ENCODE measurements around the gene PLEKHA1.

The PLEKHA1 gene

DNA sequence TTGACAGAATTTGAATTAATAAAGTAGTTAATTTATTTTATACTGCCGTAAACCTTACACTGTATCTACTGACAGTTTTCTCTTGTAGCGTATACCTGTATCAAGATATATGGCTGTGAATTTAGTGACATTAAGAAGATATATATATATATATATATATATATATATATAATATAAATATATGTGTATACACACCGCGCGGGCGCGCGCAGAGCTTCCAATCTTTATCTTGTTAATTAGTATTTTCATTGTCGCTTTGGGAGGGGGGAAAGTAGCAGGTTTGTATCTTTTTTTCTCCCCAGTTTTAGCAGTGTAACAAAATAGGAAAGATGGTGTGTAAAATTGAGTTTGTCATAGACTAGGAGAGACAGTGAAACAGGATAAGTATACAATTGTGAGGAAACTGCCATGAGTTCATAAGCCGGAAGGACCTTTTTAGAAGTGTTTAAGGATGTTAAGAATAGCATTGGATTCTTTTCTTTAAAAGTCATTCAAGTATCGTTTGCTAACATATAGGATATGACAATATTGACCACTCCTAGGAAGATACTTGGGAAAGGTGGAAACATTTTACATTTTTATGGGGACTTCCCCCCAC, 2.0 kb downstream of the PLEKHA1 start:
- no peaks in the 10 kb centered on the region for H3K4me1 ChIP-seq (ENCODE audit: control insufficient read depth, insufficient read depth, low read length)
- no CpG with 5 or more reads among the region's 11 CpGs for WGBS (ENCODE audit: insufficient coverage, insufficient read length)
- DNase-seq (ENCODE audit: low read depth, low spot score) = no peak
- H3K27me3 ChIP-seq (ENCODE audit: control insufficient read depth, insufficient read depth, low read length) = peaks cover 2% of the 10 kb centered on the region; the same call in 1 of the 2 replicates
- no peak overlapping the region for H3K4me3 ChIP-seq (ENCODE audit: low read length)
- no peaks in the 10 kb centered on the region for H3K36me3 ChIP-seq (ENCODE audit: control insufficient read depth, insufficient read depth, low read length)
- no peak overlapping the region for H3K27ac ChIP-seq (ENCODE audit: low read length)
- H3K9me3 ChIP-seq (ENCODE audit: control insufficient read depth, insufficient read depth, low read length) = no peaks in the 10 kb centered on the region

DNA sequence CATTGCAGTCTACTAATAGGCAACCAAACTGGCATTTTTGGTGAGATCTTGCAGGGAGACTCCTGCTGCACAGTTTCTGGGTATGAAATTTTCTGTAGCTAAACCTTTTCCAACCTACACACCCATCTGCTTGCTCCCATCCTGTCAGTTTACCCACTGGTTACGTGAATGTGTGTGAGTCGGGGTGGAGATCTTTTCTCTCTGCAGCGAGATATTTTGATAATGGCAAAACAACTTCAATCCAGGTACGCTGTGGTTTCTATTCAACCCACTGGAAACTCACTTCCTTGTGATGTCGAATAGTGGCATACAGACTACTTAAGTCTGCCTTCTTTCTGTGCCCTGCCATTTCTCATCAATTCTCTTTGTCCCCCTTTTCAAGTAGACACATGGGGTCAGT, 4.5 kb downstream of the PLEKHA1 start:
- H3K4me3 ChIP-seq (ENCODE audit: low read length) = no peak overlapping the region
- no CpG with 5 or more reads among the region's 5 CpGs for WGBS (ENCODE audit: insufficient coverage, insufficient read length)
- H3K36me3 ChIP-seq (ENCODE audit: control insufficient read depth, insufficient read depth, low read length) = no peaks in the 10 kb centered on the region
- H3K27me3 ChIP-seq (ENCODE audit: control insufficient read depth, insufficient read depth, low read length) = no peaks in the 10 kb centered on the region
- H3K9me3 ChIP-seq (ENCODE audit: control insufficient read depth, insufficient read depth, low read length) = no peaks in the 10 kb centered on the region
- no peak overlapping the region for H3K27ac ChIP-seq (ENCODE audit: low read length)
- no peak for DNase-seq (ENCODE audit: low read depth, low spot score)
- no peaks in the 10 kb centered on the region for H3K4me1 ChIP-seq (ENCODE audit: control insufficient read depth, insufficient read depth, low read length)

DNA sequence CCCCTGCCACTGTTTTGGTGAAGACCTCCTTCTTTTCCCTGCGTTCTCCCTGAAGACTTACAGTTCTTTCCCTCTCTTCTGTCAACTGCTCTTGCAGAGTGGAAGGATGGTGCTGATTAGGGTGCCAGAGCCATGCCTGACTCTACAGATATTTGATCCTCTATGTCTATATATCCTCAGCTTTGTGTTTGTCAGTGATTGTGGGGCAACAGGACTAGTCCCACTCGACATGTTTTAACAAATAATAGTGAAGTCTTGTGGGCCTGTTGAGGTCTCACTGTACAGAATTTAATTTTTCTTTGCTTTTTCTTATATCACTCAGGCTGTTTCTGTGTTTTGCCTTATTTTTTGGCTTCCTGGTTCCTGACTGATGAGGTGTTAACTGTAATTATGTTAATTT, 5.0 kb downstream of the PLEKHA1 start:
- DNase-seq (ENCODE audit: low read depth, low spot score) = no peak
- Histone ChIP-seq H3K9me3 (ENCODE audit: control insufficient read depth, insufficient read depth, low read length) (no peaks in the 10 kb centered on the region), H3K27ac (ENCODE audit: low read length) (no peak overlapping the region), H3K4me1 (ENCODE audit: control insufficient read depth, insufficient read depth, low read length) (no peaks in the 10 kb centered on the region), H3K4me3 (ENCODE audit: low read length) (no peak overlapping the region), H3K36me3 (ENCODE audit: control insufficient read depth, insufficient read depth, low read length) (no peaks in the 10 kb centered on the region), H3K27me3 (ENCODE audit: control insufficient read depth, insufficient read depth, low read length) (no peaks in the 10 kb centered on the region)
- no CpG with 5 or more reads among the region's 2 CpGs for WGBS (ENCODE audit: insufficient coverage, insufficient read length)

DNA sequence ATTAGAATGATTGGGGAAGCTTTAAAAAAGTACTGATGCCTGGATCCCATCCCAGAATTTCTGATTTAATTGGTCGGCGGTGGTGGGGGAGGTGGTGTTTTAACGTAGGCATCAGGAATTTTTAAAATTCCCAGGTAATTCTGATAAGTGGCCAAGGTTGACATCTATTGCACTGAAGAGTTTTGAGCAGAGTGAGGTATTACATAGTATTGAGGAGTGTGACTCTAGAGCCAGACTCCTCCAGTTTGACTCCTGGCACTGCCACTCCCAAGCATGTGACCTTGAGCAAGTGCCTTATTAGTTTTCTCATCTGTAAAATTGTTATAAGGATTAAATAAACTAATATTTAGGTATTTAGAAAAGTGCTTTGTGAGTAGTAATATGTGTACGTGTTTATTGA, 6.2 kb downstream of the PLEKHA1 start:
- Histone ChIP-seq H3K36me3 (ENCODE audit: control insufficient read depth, insufficient read depth, low read length) (no peaks in the 10 kb centered on the region), H3K4me3 (ENCODE audit: low read length) (no peak overlapping the region), H3K27ac (ENCODE audit: low read length) (no peak overlapping the region), H3K4me1 (ENCODE audit: control insufficient read depth, insufficient read depth, low read length) (no peaks in the 10 kb centered on the region), H3K9me3 (ENCODE audit: control insufficient read depth, insufficient read depth, low read length) (no peaks in the 10 kb centered on the region), H3K27me3 (ENCODE audit: control insufficient read depth, insufficient read depth, low read length) (no peaks in the 10 kb centered on the region)
- DNase-seq (ENCODE audit: low read depth, low spot score) = no peak
- WGBS (ENCODE audit: insufficient coverage, insufficient read length) = 100% methylated on average over 1 of the region's 4 CpGs

DNA sequence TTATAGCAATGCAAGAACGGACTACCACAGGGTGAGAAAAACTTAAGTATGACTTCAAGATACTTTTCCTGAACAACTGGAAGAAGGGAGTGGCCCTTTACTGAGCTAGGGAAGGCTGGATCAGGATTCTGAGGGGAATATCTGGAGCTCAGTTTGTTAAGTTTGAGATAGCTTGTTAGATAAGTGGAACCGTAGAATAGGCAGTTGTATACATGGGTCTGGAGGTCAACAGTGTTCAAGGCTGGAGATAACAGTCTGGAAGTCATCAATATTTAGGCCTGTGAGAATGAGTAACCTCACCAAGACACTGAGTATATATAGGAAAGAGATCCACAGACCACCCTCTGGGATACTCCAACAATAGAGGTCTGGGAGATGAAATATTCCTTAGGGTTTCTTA, 7.2 kb downstream of the PLEKHA1 start:
- H3K4me3 ChIP-seq (ENCODE audit: low read length) = no peak overlapping the region
- no peak for DNase-seq (ENCODE audit: low read depth, low spot score)
- H3K27ac ChIP-seq (ENCODE audit: low read length) = no peak overlapping the region
- H3K4me1 ChIP-seq (ENCODE audit: control insufficient read depth, insufficient read depth, low read length) = no peaks in the 10 kb centered on the region
- no CpG with 5 or more reads among the region's 2 CpGs for WGBS (ENCODE audit: insufficient coverage, insufficient read length)
- no peaks in the 10 kb centered on the region for H3K36me3 ChIP-seq (ENCODE audit: control insufficient read depth, insufficient read depth, low read length)
- H3K27me3 ChIP-seq (ENCODE audit: control insufficient read depth, insufficient read depth, low read length) = no peaks in the 10 kb centered on the region
- no peaks in the 10 kb centered on the region for H3K9me3 ChIP-seq (ENCODE audit: control insufficient read depth, insufficient read depth, low read length)

DNA sequence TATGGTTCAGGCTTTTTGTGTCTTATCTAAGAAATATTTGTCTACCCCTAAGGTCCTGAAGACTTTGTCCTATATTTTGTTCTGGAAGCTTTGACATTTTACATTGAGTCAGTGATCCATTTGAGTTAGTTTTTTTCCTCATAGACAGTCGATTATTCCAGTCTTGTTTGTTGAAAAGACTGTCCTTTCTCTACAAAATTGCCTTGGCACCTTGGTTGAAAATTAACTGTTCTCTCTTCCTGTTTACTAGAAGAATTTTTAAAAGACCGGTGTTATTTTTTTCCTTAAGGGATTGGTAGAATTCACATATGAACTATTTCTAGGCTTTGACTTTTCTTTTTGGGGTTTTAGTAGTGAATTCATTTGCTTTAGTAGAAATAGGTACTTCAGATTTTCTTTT, 12.0 kb downstream of the PLEKHA1 start:
- H3K4me1 ChIP-seq (ENCODE audit: control insufficient read depth, insufficient read depth, low read length) = no peaks in the 10 kb centered on the region
- WGBS (ENCODE audit: insufficient coverage, insufficient read length) = no CpG with 5 or more reads among the region's 2 CpGs
- no peak for DNase-seq (ENCODE audit: low read depth, low spot score)
- H3K4me3 ChIP-seq (ENCODE audit: low read length) = no peak overlapping the region
- H3K27ac ChIP-seq (ENCODE audit: low read length) = no peak overlapping the region
- H3K9me3 ChIP-seq (ENCODE audit: control insufficient read depth, insufficient read depth, low read length) = no peaks in the 10 kb centered on the region
- H3K27me3 ChIP-seq (ENCODE audit: control insufficient read depth, insufficient read depth, low read length) = no peaks in the 10 kb centered on the region
- H3K36me3 ChIP-seq (ENCODE audit: control insufficient read depth, insufficient read depth, low read length) = no peaks in the 10 kb centered on the region

DNA sequence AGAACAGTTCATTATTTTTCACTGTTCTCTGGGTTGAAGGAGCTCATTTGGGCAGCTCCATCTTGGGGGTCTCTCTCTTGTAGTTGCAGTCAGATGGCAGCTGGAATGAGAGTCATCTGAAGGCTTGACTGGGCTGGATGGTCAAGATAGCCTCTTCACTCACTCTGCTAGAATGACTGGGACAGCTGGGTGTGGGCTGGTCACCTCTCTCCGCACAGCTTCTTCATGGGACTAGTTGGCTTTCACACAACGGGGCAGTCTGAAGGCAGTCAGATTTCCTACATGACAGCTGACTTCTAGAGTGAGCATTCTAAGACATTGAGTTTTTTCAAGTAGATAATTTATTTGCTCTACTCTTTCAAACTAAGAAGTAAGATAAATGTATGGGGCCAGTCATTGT, 13.1 kb downstream of the PLEKHA1 start:
- no peaks in the 10 kb centered on the region for H3K36me3 ChIP-seq (ENCODE audit: control insufficient read depth, insufficient read depth, low read length)
- no peaks in the 10 kb centered on the region for H3K27me3 ChIP-seq (ENCODE audit: control insufficient read depth, insufficient read depth, low read length)
- no peaks in the 10 kb centered on the region for H3K9me3 ChIP-seq (ENCODE audit: control insufficient read depth, insufficient read depth, low read length)
- WGBS (ENCODE audit: insufficient coverage, insufficient read length) = no CpG with 5 or more reads among the region's 2 CpGs
- DNase-seq (ENCODE audit: low read depth, low spot score) = no peak
- H3K4me1 ChIP-seq (ENCODE audit: control insufficient read depth, insufficient read depth, low read length) = no peaks in the 10 kb centered on the region
- H3K4me3 ChIP-seq (ENCODE audit: low read length) = no peak overlapping the region
- H3K27ac ChIP-seq (ENCODE audit: low read length) = no peak overlapping the region

DNA sequence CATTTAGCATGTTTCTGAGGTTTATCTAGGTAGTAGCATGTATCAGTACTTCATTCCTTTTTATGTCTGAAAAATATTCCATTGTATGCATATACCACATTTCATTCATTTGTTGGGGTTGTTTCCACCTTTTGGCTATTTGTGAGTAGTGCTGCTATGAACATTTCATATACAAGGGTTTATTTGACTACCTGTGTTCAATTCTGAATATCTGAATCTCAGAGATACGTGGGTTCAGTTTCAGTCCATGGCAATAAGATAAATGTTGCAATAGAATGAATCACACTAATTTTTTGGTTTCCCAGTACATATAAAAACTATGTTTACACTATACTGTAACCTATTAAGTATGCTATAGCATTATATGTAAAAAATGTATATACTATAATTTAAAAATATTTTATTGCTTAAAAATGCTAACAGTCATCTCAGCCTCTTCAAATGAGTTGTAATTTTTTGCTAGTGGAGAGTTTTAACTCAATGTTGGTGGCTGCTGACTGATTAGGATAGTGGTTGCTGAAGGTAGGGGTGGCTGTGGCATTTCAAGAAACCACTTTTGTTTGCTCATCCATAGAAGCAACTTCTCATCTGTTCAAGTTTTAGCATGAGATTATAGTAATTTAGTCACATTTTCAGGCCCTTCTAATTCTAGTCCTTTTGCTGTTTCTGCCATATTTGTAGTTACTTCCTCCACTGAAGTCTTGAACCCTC, 13.9 kb downstream of the PLEKHA1 start:
- Histone ChIP-seq H3K9me3 (ENCODE audit: control insufficient read depth, insufficient read depth, low read length) (no peaks in the 10 kb centered on the region), H3K27ac (ENCODE audit: low read length) (no peak overlapping the region), H3K4me1 (ENCODE audit: control insufficient read depth, insufficient read depth, low read length) (no peaks in the 10 kb centered on the region), H3K36me3 (ENCODE audit: control insufficient read depth, insufficient read depth, low read length) (no peaks in the 10 kb centered on the region), H3K27me3 (ENCODE audit: control insufficient read depth, insufficient read depth, low read length) (no peaks in the 10 kb centered on the region), H3K4me3 (ENCODE audit: low read length) (no peak overlapping the region)
- no CpG with 5 or more reads among the region's 1 CpG for WGBS (ENCODE audit: insufficient coverage, insufficient read length)
- DNase-seq (ENCODE audit: low read depth, low spot score) = no peak

DNA sequence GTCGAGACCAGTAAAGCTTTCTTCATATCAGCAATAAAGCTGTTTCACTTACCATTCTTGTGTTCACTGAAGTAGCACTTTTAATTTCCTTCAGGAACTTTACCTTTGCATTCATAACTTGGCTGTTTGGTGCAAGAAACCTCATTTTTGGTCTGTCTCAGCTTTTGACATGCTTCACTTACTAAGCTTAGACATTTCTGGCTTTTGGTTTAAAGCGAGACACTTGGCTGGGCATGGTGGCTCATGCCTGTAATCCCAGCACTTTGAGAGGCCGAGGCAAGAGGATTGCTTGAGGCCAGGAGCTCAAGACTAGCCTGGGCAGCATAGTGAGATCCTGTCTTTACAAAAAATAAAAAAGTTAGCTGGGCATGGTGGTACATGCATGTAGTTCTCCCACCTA, 15.8 kb downstream of the PLEKHA1 start:
- H3K9me3 ChIP-seq (ENCODE audit: control insufficient read depth, insufficient read depth, low read length) = no peaks in the 10 kb centered on the region
- H3K4me1 ChIP-seq (ENCODE audit: control insufficient read depth, insufficient read depth, low read length) = no peaks in the 10 kb centered on the region
- no peak overlapping the region for H3K4me3 ChIP-seq (ENCODE audit: low read length)
- H3K36me3 ChIP-seq (ENCODE audit: control insufficient read depth, insufficient read depth, low read length) = no peaks in the 10 kb centered on the region
- DNase-seq (ENCODE audit: low read depth, low spot score) = no peak
- no peak overlapping the region for H3K27ac ChIP-seq (ENCODE audit: low read length)
- no peaks in the 10 kb centered on the region for H3K27me3 ChIP-seq (ENCODE audit: control insufficient read depth, insufficient read depth, low read length)
- WGBS (ENCODE audit: insufficient coverage, insufficient read length) = no CpG with 5 or more reads among the region's 3 CpGs

DNA sequence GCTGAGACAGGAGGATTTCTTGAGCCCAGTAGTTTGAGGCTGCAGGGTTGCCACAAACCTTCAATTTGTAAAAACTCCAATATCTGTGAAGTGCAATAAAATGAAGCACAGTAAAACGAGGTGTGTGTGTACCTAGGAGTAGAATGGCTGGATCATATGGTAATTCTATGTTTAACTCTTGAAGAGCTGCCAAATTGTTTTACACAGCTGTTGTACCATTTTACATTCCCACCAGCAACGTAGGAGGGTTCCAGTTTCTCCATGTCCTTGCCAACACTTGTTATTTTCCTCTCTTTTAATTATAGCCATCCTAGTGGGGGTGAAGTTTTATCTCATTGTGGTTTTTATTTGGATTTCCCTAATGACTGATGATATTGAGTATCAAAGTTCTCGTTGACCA, 16.2 kb downstream of the PLEKHA1 start:
- Histone ChIP-seq H3K4me1 (ENCODE audit: control insufficient read depth, insufficient read depth, low read length) (no peaks in the 10 kb centered on the region), H3K27ac (ENCODE audit: low read length) (no peak overlapping the region), H3K27me3 (ENCODE audit: control insufficient read depth, insufficient read depth, low read length) (no peaks in the 10 kb centered on the region), H3K4me3 (ENCODE audit: low read length) (no peak overlapping the region), H3K9me3 (ENCODE audit: control insufficient read depth, insufficient read depth, low read length) (no peaks in the 10 kb centered on the region), H3K36me3 (ENCODE audit: control insufficient read depth, insufficient read depth, low read length) (no peaks in the 10 kb centered on the region)
- WGBS (ENCODE audit: insufficient coverage, insufficient read length) = no CpG with 5 or more reads among the region's 3 CpGs
- no peak for DNase-seq (ENCODE audit: low read depth, low spot score)

DNA sequence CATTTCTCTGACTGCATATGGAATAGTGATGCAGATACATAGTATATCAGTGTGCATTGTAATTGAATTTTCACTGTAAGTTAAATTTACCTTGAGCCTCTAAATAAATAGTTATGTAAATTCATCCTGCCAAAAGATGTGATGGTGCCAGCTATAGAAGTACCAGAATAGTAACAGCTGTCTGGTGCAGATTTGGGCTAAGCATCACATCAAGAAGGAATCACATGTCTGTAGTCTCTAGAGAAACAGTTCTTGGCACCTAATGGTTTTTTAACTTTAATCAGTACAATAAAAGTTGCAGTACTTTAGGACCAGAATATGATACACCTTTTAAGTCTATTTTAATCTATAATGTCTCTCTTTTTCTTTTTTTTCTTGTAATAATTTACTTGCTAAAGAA, 17.4 kb downstream of the PLEKHA1 start:
- DNase-seq (ENCODE audit: low read depth, low spot score) = no peak
- H3K27ac ChIP-seq (ENCODE audit: low read length) = no peak overlapping the region
- no peak overlapping the region for H3K4me3 ChIP-seq (ENCODE audit: low read length)
- H3K27me3 ChIP-seq (ENCODE audit: control insufficient read depth, insufficient read depth, low read length) = no peaks in the 10 kb centered on the region
- H3K9me3 ChIP-seq (ENCODE audit: control insufficient read depth, insufficient read depth, low read length) = no peaks in the 10 kb centered on the region
- H3K36me3 ChIP-seq (ENCODE audit: control insufficient read depth, insufficient read depth, low read length) = no peaks in the 10 kb centered on the region
- H3K4me1 ChIP-seq (ENCODE audit: control insufficient read depth, insufficient read depth, low read length) = no peaks in the 10 kb centered on the region

Data from iPS DF 6.9 (cell line).